T47D (cell line): ENCODE results near the gene RTN4R.

ENCODE experiments used
- DNase-seq, 2 experiments: peaks; one replicate each; pipeline versions ENCODE4 v3.0.0 to v3.0.0-alpha.2; 2011 to 2012; ENCODE audit warnings: low read depth in 1 of 2, low spot score in 1 of 2
- JUND ChIP-seq: IDR thresholded peaks from 2 replicates; pipeline ENCODE4 v1.6.1; 2012; ENCODE audit warnings: low read depth
- in situ Hi-C: cut with HindIII; loops from 2 replicates; pipeline ENCODE4 v1.10.0; 2016; ENCODE audit warnings: low sequenced_read_pairs, low pct_unique_long_range_greater_than_20kb

RTN4R gene

GRCh38 chr22:20237480-20238440 is 30.4 kb downstream of the RTN4R start:
- in situ Hi-C loops: no loop called here
- DNase-seq: no peak
- TF ChIP-seq JUND: no peak

DNA sequence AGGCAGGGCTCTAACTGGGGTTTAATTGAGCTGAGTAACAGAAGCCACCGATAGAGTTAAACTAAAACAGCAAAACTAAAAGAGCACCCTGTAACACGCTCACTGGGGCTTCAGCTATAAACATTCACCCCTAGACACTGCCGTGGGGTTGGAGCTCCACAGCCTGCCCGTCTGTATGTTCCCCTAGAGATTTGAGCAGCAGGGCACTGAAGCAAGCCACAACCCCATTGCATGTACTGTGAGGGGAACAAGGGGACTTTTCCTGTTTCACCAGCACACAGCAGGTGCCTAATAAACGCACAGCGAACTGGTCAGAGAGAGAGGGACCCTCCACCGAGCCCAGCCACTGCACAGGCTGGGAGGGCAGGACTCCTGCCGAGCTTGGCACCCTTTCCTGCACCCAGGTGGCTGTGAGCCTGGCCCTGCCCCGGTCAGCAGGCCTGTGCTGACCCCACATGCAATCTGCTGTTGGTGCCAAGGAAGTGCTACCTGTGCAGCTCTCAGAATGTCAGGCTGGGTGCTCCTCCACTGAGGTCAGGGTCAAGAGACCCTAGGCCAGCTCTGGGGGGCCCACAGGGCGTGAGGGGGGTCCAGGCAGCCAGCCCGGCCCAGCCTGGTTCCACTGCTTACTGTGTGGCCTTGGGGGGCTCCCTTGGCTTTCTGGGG is 31.9 kb downstream of the RTN4R start:
- in situ Hi-C loops: no loop called here
- TF ChIP-seq JUND: no peak
- DNase-seq: no peak

DNA sequence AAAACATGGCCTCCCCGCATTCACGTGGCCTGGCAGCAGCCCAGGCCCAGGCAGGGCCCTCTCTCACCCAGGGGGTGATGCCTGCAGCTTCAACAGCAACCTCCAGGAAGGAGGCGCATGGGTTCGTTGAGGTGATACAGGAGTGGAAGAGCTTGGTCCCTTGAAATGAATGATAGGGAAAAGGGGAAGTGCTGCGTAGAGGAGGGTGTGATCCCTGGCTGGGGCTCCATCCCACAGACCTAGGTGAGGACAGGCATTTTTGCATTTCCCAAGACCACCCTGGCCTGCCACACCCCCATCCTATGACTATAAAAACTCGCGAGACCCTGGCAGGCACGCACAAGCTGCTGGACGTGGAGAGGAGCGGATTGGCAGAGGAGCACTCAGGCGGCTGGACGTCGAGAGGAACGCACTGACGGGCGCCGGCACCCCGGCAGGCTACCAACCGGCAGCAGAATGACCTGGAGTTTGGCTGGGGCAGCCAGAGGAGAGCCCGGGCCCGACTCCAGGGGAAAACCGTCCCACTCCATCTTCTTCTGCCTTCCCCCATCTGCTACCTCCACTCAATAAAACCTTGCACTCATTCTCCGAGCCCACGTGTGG is 32.6 kb downstream of the RTN4R start:
- TF ChIP-seq JUND: no peak
- in situ Hi-C loops: no loop called here
- no peak for DNase-seq

GRCh38 chr22:20234760-20235388 is 33.2 kb downstream of the RTN4R start:
- DNase-seq: no peak
- no peak for TF ChIP-seq JUND
- in situ Hi-C loops: no loop called here

- no peak for TF ChIP-seq JUND
- in situ Hi-C loops: no loop called here
- DNase-seq: no peak
Measured at GRCh38 chr22:20234314-20234682, 33.8 kb downstream of the RTN4R start.

- no peak for TF ChIP-seq JUND
- in situ Hi-C loops: no loop called here
- DNase-seq: no peak
Measured at GRCh38 chr22:20233351-20234313, 34.5 kb downstream of the RTN4R start.

- no peak for DNase-seq
- TF ChIP-seq JUND: no peak
- in situ Hi-C loops: no loop called here
Measured at GRCh38 chr22:20232781-20233180, 35.3 kb downstream of the RTN4R start.

- in situ Hi-C loops: no loop called here
- TF ChIP-seq JUND: no peak
- no peak for DNase-seq
Measured at GRCh38 chr22:20232237-20232598, 35.9 kb downstream of the RTN4R start.

DNA sequence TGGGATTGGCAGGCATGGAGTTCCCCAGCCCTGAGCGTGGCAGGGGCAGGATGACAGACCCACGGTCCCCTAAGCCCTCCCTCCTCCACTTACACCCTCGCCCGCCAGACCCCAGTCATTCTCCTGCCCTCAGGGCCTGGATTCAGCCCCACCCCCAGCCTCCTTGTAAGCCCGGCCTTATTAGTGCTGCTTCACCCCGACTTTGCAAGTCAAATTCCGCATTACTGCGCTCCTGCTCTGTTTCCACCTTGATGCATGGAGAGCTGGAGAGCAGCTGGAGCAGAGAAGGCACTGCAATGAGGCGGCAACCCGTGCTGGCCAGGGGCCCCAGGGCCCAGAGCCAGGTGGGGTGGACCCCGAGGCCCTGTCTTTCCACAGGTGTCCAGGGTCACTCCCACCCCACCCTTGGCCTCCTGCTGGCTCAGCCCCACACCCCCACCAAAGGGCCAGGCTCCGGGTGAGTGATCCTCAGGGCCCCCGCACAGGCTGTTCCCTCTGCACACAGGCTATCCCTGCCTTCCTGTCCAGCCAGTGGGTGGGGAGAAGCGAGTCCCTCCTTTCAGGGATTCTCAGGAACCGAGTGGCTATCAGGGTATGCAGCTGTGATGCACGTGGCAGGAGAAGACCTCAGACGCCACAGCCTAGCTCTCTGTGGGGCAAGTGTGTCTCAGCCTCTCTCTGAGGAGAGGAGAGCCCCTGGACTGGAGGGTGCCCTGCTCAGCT is 36.4 kb downstream of the RTN4R start:
- DNase-seq: no peak
- TF ChIP-seq JUND: no peak
- in situ Hi-C loops: no loop called here

DNA sequence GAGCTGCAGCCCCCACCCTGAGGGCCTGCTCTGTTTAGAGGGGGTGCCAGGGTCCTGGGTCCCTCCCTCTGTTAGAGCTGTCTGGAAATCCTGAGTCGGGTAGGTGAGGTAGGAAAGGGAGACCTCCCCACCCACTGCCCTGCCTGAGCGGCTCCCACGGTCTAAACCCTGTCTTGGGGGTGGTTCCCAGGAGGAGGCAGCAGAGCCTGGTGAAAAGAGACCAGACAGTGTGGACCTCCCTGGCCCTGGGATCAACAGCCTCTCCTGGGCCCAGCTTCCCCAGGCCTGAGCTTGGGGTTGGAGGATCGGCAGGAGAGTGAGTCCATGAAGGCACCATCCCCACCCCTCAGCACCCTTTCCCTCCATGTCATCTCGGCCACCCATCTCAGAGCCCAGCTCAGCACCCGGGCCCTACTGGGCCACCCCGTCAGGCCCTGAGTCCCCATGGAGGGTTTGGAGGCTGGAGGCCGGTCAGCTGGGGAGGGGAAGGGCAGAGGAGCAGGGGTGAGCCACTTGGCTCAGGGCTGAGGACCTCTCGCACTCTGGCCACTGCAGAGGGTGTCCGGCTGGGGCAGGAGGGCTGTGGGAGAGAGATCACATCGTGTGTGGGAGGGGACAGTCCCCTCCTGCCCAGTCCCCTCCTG is 37.2 kb downstream of the RTN4R start:
- TF ChIP-seq JUND: no peak
- in situ Hi-C loops: no loop called here
- DNase-seq: no peak
